Smooth muscle cell (in vitro differentiated cells): Measurements from ENCODE around the gene CIDEA. TPM values are rescaled to one million over a fixed set of nuclear protein-coding genes. Genes with fewer than 3 reads are reported as not detected.
"Not testable (repeated sequence)": the region's sequence is repeated elsewhere in the genome, so short reads cannot be mapped to it uniquely, and the experiment has no call there.

Experiments used
- DNase-seq: peaks from one replicate; lab custom pipeline; 2025; ENCODE audit not compliant: unreplicated experiment; lab: John Stamatoyannopoulos, UW
- H2AFZ ChIP-seq: fragments of 200-600 bp; sonication (generic); 2 replicates; pipeline ENCODE4 v1.6.0; 2016; ENCODE audit warnings: antibody characterized with exemption, low read depth, mild to moderate bottlenecking
- H3F3A ChIP-seq: fragments of 200-600 bp; sonication (generic); 2 replicates; pipeline ENCODE4 v1.6.0; 2017; ENCODE audit warnings: antibody characterized with exemption, low read depth
- H3K27ac ChIP-seq: fragments of 200-600 bp; sonication (generic); 2 replicates; pipeline ENCODE4 v1.5.1; 2016; ENCODE audit warnings: low read depth, mild to moderate bottlenecking
- H3K27me3 ChIP-seq: fragments of 200-600 bp; sonication (generic); 2 replicates; pipeline ENCODE4 v1.6.1; 2016; ENCODE audit warnings: low read depth, mild to moderate bottlenecking
- H3K36me3 ChIP-seq: fragments of 200-600 bp; sonication (generic); 2 replicates; pipeline ENCODE4 v1.5.1; 2016; ENCODE audit warnings: low read depth
- H3K4me1 ChIP-seq: fragments of 200-600 bp; sonication (generic); 2 replicates; pipeline ENCODE4 v1.5.1; 2016; ENCODE audit warnings: low read depth
- H3K4me2 ChIP-seq: fragments of 200-600 bp; sonication (generic); 2 replicates; pipeline ENCODE4 v1.6.0; 2016; ENCODE audit warnings: mild to moderate bottlenecking
- H3K4me3 ChIP-seq: fragments of 200-600 bp; sonication (generic); 2 replicates; pipeline ENCODE4 v1.5.1; 2016; ENCODE audit warnings: mild to moderate bottlenecking
- H3K79me2 ChIP-seq: fragments of 200-600 bp; sonication (generic); 2 replicates; pipeline ENCODE4 v1.6.0; 2016; ENCODE audit warnings: low read depth, mild to moderate bottlenecking
- H3K9ac ChIP-seq: fragments of 200-600 bp; sonication (generic); 2 replicates; pipeline ENCODE4 v1.6.0; 2016; ENCODE audit warnings: low read depth
- H3K9me3 ChIP-seq: fragments of 200-600 bp; sonication (generic); replicated peaks from 2 replicates; pipeline ENCODE4 v1.5.1; 2016; ENCODE audit warnings: low read depth
- H4K20me1 ChIP-seq: fragments of 200-600 bp; sonication (generic); 2 replicates; pipeline ENCODE4 v1.6.0; 2016; ENCODE audit warnings: low read depth
- WGBS: methylation state at CpG from one replicate; pipeline ENCODE4 v1.1.7; 2016; ENCODE audit warnings: low lambda C conversion rate; 5-methylcytosine and 5-hydroxymethylcytosine counted together
- polyA plus RNA-seq: library from polyadenylated mRNA; unstranded; fragments of >200 nt; fragmentation: Nextera tagmentation; extraction: Ambion mirVana; gene quantifications from 2 replicates; pipeline ENCODE4 v1.2.1, GENCODE V29; 2016
- total RNA-seq: library from RNA; depleted of rRNA; stranded (reverse); fragments of >200 nt; gene quantifications from 2 replicates; pipeline ENCODE4 v1.2.3, GENCODE V29; 2014
- TF ChIP-seq, protein P1 (sequence below): fragments of 200-600 bp; sonication (generic); IDR thresholded peaks from 2 replicates; pipeline ENCODE4 v1.5.1; 2017; ENCODE audit warnings: borderline replicate concordance, mild to moderate bottlenecking, antibody characterized with exemption; ENCODE audit not compliant: insufficient read depth, poor library complexity, severe bottlenecking

CIDEA gene
- total and polyA plus RNA-seq, 2 experiments from 2014 or later, result not detected

DNA sequence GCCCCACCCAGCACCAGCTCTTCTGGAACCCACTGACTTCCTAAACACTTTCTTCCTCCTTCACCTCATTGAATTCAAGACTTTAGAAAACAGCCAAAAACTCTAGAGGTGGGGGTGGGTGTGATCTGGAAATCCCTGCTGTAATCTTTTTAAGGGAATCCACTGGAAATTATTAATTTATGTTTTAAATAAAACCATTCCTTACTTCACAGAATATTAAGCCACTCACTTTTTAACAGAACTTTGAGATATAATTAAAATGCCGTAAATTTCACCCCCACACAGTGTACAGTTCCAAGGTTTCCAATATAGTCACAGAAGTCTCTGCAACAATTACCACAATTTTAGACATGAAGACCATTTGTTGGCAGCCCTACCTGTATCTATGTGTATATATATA lies 30.8 kb upstream of the CIDEA start:
- H3K9ac ChIP-seq, H3K27me3 ChIP-seq, H2AFZ ChIP-seq, H3K9me3 ChIP-seq, H3F3A ChIP-seq, H3K4me3 ChIP-seq, H3K79me2 ChIP-seq, H3K4me1 ChIP-seq, H4K20me1 ChIP-seq, DNase-seq, H3K27ac ChIP-seq, H3K4me2 ChIP-seq, H3K36me3 ChIP-seq: not testable (repeated sequence)
- 91% methylated on average over 1 of the region's 1 CpG for WGBS

DNA sequence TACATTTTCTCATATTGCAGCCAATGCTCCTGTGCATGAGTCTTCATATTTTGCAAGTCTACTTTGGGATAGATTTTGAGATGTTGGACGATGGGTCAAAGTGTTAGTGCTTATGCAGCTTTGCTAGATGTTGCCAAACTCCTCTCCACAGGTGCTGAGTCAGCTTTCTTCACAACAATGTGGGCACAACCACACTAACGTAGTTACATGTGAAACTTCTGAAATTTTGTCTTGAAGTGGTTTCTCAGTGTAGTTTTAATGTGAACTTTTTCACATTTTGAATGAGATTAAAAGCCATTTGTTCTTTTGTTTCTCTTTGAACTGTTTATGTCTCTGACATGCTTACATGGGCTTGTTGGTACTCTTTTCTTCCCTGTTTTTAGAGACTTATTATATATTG lies 27.4 kb upstream of the CIDEA start:
- H3K4me3 ChIP-seq, H4K20me1 ChIP-seq, H3K4me2 ChIP-seq, H3K79me2 ChIP-seq, DNase-seq, H3F3A ChIP-seq, H3K27ac ChIP-seq, H3K4me1 ChIP-seq, H3K36me3 ChIP-seq, H3K9ac ChIP-seq, H2AFZ ChIP-seq, H3K27me3 ChIP-seq, H3K9me3 ChIP-seq: not testable (repeated sequence)
- WGBS, result 90% methylated on average over 1 of the region's 2 CpGs

DNA sequence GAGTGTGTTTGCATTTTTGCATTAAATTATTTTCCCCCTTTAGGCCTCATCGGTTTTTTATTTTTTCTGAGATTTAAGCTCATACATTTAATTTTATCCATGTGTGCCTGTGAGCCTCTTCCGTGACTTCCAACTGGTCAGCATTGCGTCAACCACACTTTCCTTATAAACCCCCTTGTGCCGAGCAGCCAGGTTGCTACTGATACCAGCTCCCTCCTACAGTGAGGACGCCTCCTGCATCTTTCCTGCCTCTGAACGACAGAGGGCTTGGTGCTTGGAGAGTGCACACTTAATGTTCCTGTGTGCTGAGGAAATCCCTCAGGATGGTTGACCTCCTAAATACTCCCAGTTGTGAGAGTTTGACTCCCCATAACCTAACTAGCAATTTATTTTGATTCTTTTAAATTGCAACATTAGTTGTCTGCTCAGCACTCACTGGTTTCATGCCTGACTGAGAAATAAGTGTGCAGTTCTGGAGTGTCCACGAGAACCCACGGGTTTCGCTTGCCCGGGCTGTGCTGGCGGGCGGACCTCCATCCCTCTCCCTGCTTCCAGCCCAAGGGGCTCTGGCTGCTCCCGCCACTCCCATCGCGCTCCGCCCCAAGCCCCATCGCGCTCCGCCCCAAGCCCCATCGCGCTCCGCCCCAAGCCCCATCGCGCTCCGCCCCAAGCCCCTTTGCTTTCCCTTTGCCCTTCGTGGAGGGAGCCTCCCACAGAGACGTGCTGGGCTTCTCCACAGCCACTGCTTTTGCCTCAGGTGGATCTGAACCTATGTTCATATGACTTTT lies 26.6 kb upstream of the CIDEA start:
- not testable (repeated sequence) for H3K4me2 ChIP-seq, DNase-seq, H4K20me1 ChIP-seq, H3K9me3 ChIP-seq, H3K36me3 ChIP-seq, H3K79me2 ChIP-seq, H3F3A ChIP-seq, H2AFZ ChIP-seq, H3K27me3 ChIP-seq, H3K4me1 ChIP-seq, H3K9ac ChIP-seq, H3K27ac ChIP-seq, H3K4me3 ChIP-seq
- 22% methylated on average over 6 of the region's 27 CpGs for WGBS

DNA sequence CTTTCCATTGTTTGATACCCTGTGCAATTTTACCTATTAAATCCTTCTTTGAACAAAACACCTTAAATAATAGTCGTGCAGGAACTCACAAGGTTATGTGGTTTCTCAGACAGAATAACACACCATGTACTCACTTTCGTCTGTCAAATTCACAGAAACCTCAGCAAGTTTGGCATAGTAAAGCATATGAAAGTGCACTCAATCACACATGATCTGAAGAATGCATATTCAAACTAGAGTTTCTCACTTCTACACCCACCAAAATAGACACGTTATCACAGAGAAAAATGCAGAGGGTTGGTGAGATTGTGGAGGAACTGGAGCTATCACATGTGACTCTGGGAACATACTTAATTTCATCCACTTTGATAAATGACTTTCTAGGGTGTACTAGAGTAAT lies 25.9 kb upstream of the CIDEA start:
- not testable (repeated sequence) for H3K27ac ChIP-seq, H3F3A ChIP-seq, H4K20me1 ChIP-seq, H3K4me3 ChIP-seq, H3K9me3 ChIP-seq, DNase-seq, H3K4me1 ChIP-seq, H3K4me2 ChIP-seq, H3K36me3 ChIP-seq, H3K79me2 ChIP-seq, H3K27me3 ChIP-seq, H3K9ac ChIP-seq, H2AFZ ChIP-seq
- WGBS, result 84% methylated on average over 3 of the region's 3 CpGs

DNA sequence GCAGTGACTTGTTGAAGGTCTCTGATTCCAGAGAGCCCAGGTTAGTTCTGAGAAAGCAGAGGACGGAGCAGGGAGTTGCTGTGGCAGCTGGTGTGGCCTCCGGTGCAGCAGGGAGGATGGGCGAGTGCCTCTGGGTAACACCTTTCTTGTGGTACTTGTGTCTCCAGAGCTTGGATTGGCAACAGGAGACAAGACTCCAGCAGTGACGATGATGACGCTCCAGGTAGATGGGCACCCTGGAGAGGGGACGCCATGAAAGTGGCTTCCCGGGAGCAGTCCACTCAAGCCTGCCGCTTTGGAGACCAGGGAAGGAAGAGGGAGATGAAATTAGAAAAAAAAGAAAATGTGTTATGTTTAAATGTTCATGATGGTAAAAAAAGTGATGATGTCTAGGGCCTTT lies 23.6 kb upstream of the CIDEA start:
- H3K4me1 ChIP-seq, H4K20me1 ChIP-seq, H2AFZ ChIP-seq, H3K27ac ChIP-seq, H3K9me3 ChIP-seq, H3F3A ChIP-seq, H3K4me2 ChIP-seq, H3K36me3 ChIP-seq, H3K9ac ChIP-seq, H3K79me2 ChIP-seq, DNase-seq, H3K4me3 ChIP-seq, H3K27me3 ChIP-seq: not testable (repeated sequence)
- 98% methylated on average over 8 of the region's 8 CpGs for WGBS

DNA sequence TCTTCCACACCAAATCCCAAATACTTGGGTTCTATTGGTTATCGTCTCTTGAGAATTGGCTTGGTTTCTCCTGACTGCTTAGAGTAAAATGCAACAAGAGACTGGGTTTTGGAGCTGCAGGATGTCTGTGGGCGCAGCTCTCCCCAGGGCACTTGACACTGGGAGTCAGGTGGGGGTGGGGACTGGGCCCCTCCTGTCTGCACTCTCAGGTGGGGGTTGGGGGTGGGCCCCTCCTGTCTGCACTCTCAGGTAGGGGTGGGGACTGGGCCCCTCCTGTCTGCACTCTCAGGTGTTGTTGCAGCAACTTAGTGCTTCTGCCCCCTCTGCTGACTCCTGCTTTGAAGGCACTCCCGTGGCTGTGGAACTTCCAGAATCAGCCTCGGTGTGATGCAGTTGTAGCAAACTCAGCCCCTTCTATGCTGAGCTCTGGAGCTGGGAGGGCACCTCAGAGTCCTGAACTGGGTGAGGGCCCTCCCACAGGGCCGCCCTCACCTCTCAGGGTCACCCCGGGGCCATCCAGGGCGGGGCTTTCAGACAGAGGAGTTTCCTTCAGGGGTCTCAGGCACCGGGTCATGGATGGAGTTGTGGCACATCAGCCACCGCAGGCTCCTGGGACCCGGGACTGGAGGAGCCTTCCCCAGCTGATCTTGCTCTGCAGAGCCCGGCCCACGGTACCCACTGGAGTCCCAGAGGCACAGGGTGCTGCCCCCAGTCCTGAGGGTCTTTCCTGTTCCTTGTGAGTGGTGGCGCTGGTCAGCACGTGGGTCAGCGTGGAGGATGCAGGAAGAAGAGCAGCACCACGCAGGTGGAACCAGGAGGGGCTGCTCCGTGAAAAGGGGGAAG lies 22.9 kb upstream of the CIDEA start:
- no peaks in the 10 kb centered on the region for H3K9me3 ChIP-seq
- no peak overlapping the region for H3K4me3 ChIP-seq
- no peaks in the 10 kb centered on the region for H3K27me3 ChIP-seq
- no peaks in the 10 kb centered on the region for H3F3A ChIP-seq
- no peak overlapping the region for H3K27ac ChIP-seq
- H3K9ac ChIP-seq, result no peak overlapping the region
- TF ChIP-seq, protein P1, sequence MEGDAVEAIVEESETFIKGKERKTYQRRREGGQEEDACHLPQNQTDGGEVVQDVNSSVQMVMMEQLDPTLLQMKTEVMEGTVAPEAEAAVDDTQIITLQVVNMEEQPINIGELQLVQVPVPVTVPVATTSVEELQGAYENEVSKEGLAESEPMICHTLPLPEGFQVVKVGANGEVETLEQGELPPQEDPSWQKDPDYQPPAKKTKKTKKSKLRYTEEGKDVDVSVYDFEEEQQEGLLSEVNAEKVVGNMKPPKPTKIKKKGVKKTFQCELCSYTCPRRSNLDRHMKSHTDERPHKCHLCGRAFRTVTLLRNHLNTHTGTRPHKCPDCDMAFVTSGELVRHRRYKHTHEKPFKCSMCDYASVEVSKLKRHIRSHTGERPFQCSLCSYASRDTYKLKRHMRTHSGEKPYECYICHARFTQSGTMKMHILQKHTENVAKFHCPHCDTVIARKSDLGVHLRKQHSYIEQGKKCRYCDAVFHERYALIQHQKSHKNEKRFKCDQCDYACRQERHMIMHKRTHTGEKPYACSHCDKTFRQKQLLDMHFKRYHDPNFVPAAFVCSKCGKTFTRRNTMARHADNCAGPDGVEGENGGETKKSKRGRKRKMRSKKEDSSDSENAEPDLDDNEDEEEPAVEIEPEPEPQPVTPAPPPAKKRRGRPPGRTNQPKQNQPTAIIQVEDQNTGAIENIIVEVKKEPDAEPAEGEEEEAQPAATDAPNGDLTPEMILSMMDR, result no peak
- WGBS, result 90% methylated on average over 15 of the region's 17 CpGs
- H4K20me1 ChIP-seq, result no peaks in the 10 kb centered on the region
- no peak overlapping the region for H3K4me2 ChIP-seq
- no peak overlapping the region for H2AFZ ChIP-seq
- DNase-seq, result no peak
- H3K4me1 ChIP-seq, result no peaks in the 10 kb centered on the region
- no peaks in the 10 kb centered on the region for H3K79me2 ChIP-seq
- H3K36me3 ChIP-seq, result no peaks in the 10 kb centered on the region
